GM19468 (cell line): Measurements from ENCODE around the gene FBRSL1.
"Not testable (repeated sequence)": the region's sequence is repeated elsewhere in the genome, so short reads cannot be mapped to it uniquely, and the experiment has no call there.

ENCODE experiments used
- ATAC-seq: cut with Tn5 transposase; IDR thresholded peaks from one replicate; pipeline ENCODE4 v1.9.1; 2021; ENCODE audit warnings: mild to moderate bottlenecking, moderate library complexity, moderate number of reproducible peaks; ENCODE audit not compliant: unreplicated experiment; ENCODE audit errors: extremely low read depth

FBRSL1 gene

GRCh38 chr12:132469423-132469822, 20.5 kb upstream of the FBRSL1 start:
- ATAC-seq, result no peak

DNA sequence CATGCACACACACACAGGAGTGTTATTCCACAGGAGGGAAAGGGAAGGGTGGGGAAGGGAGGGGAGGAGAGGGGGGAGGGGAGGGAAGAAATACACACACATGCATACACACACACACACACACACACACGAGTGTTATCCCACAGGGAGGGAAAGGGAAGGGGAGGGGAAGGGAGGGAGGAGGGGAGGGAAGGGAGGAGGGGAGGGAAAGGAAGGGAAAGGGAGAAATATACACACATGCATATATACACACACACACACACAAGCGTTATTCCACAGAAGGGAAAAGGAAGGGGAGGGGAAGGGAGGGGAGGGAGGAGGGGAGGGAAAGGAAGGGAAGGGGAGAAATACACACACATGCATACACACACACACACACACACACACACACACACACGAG, 19.6 kb upstream of the FBRSL1 start:
- ATAC-seq, result no peak

GRCh38 chr12:132471011-132471857, 18.7 kb upstream of the FBRSL1 start:
- ATAC-seq, result no peak

DNA sequence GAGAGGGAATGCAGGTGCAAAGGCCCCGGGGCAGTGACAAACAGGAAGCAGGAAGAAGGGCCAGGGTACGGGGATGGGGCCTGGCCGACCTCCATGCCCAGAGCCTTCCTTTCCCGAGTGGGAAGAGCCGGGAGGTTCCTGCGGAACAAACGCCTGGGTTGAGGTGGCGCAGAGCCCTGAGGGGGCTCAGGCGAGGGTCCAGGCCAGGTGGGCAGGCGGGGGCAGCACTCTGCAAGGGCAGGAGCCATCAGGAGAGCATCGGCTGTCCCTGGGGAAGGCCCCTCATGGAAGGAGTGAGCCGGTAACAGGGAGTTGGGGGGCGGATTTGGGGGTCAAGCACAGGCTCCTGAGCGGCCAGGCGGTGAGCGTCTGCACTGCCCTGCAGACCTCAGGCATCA, 18.1 kb upstream of the FBRSL1 start:
- no peak for ATAC-seq

DNA sequence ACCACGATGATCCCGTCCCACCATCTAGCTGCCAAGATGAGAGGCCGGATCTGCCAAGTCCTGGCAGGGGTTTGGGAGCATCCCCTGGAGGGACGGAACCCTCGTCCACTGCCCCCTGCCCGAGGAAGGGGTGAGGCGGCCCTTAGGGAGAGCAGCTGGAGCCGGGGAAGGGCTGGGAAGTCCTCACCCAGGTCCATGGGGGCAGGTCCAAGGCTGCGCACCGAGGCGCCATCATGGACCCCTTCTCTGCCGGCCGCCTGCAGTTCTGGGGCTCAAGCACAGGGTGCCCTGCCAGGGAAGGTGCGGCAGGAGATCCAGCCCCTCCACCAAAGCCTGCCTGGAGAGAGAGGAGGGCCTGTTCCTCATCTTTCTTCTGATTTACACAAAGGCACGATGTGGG, 17.6 kb upstream of the FBRSL1 start:
- no peak for ATAC-seq

DNA sequence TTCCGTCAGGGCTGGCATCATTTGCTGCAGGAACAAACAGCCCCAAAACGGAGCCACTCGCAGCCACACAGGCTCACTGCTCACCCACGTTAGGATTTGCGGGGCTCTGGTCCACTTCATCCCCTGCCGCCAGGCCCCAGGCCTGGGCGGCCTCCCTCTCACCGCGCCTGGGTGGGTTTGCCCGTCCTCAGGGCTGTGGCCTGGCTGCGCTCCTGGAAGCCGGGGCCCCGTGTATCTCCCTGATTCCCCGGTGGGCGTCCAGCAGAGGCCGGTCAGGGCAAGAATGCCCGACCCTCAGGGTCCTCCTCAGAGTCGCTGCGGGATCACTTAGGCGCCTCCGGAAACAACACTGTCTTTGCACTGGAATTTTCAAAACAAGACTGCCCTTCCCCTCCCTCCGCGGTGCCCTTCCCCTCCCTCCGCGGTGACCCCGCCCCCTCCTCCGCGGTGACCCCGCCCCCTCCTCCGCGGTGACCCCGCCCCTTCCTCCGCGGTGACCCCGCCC, 15.7 kb upstream of the FBRSL1 start:
- no peak for ATAC-seq

DNA sequence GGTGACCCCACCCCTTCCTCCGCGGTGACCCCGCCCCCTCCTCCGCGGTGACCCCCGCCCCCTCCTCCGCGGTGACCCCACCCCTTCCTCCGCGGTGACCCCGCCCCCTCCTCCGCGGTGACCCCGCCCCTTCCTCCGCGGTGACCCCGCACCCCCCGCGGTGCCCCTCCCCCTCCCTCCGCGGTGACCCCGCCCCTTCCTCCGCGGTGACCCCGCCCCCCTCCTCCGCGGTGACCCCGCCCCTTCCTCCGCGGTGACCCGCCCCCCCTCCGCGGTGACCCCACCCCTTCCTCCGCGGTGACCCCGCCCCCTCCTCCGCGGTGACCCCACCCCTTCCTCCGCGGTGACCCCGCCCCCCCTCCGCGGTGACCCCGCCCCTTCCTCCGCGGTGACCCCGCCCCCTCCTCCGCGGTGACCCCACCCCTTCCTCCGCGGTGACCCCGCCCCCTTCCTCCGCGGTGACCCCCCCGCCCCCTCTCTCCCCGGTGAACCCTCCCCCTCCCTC, 15.1 kb upstream of the FBRSL1 start:
- not testable (repeated sequence) for ATAC-seq

DNA sequence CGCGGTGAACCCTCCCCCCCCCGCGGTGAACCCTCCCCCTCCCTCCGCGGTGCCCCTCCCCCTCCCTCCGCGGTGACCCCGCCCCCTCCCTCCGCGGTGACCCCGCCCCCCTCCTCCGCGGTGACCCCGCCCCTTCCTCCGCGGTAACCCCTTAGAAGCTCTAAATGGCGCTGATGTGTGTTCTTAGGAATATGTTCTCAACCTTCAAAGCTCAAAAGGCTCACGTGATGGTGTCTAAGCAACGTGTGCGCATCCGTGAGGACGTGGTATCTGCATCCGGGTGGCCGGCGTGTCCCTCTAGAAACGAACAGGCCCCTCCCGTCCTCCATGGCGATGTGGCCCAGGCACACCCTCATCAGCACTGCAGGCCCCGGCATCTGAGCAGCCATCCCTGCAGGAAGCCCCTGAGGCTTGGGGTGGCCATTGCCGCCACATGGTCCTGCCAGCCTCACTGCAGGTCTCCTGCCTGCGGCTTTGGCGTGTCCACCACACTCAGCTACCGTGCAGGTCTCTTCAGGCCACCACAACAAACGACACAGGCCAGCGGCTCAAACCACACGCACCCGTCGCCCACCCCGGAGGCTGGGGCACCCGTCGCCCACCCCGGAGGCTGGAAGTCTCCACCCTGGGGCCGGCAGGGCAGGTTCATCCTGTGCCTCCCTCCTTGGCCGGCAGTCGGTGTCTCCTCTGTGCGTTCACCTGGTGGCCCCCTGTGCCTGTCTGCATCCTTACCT, 14.5 kb upstream of the FBRSL1 start:
- no peak for ATAC-seq

DNA sequence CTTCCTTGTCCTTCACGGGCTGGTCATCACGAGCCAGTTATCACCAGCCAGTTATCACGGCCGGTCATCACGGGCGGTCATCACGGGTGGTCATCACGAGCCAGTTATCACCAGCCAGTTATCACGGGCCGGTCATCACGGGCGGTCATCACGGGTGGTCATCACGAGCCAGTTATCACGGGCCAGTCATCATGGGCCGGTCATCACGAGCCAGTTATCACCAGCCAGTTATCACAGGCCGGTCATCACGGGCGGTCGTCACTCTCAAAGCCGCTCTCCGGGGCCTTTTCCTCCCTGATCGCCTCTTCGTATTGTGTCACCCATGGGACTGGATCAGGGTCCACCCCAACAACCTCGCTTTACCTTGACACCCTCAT, 13.9 kb upstream of the FBRSL1 start:
- ATAC-seq, result no peak

DNA sequence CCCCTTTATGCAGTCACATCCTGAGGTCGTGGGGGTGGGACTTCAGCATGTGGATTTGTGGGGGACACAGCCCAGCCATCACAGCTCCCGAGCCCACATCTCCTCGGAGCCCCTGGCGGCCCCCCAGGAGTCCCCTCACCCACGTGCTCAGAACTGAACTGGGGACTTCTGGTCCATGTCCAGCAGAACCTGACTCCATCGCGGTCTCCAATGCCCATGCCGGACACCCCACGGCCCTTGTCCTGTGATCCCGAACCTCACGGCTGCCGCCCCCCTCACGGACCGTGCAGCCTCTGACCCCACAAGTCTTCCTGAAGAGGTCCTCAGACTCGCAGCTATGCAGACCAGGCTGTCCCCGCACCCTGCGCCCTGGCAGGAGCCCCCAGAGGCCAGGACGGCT, 13.5 kb upstream of the FBRSL1 start:
- ATAC-seq, result no peak

DNA sequence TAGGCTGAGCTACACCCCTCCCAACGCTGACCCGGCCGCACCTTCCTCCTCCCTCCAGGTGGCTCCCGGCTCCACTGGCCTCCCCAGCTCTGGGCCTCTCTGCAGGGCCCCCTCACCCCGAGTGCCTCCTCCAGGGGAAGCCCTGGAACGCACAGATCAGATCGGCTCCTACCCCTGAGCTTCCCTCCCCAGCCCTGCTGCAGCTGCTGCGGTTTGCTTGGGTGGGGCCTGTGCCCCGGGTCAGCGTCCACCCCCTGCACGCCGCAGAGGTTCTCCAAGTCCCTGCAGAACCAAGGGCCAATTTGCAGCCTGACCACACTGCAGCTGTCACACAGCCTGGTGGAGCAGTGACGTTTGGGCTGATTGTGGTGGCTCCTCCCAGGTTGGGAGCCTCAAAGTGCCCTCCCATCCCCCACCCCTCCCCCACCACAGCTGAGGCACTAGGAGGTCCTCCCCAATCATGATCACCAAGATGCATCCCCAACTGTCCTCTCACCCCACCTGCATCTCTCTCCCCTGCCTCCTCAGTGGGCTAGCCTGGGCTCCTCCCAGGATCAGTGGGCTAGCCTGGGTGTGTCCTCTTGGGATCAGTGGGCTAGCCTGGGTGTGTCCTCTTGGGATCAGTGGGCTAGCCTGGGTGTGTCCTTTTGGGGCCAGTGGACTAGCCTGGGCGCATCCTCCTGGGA, 12.8 kb upstream of the FBRSL1 start:
- ATAC-seq, result no peak

DNA sequence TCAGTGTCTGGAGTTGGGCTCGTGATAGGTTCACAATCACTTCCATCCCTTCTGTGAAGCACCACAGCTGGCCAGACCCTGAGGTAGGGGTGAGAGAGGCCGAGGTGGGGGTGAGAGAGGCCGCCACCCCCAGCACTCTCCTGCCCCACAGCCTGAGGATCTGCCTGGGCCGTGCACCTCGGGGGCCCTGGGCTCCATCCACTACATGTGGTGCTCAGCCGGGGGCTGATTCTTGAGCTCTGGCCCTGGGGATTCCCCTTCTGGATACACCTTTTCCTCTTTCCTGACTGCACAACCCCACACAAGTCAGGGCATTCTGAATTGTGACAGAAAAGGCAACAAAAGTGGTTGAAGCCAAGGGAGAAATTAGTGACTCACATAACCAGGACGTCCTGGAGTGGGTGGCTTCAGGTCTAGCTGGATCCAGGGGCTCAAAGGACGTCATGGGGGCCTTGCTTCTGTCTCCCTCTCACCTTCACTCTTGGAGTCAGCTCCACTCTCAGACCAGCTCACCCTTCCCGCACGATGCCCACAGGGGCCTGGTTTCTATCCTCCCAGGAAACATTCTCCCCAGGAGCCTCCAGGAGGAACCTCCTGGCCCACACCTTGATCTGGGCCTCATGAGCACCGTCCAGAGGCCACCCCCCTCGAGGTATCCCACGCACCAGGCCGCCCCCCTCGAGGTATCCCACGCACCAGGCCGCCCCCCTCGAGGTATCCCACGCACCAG, 12.1 kb upstream of the FBRSL1 start:
- no peak for ATAC-seq

DNA sequence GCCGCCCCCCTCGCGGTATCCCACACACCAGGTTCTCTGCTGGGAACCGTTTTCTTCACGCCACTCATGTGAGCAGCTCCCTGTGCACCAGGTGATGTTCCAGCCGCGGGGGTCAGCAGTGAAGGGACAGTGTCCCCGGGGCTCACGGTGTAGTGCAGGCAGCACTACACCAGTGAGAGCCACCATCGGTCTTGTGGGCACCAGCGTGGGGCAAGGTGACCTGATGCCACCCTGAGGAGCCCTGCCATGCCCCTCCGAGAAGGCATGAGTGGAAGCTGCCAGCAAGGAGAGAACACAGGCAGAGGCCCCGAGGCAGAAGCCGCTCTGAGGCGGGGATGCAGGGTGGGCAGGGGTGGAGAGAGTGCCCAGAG, 11.5 kb upstream of the FBRSL1 start:
- ATAC-seq, result no peak

DNA sequence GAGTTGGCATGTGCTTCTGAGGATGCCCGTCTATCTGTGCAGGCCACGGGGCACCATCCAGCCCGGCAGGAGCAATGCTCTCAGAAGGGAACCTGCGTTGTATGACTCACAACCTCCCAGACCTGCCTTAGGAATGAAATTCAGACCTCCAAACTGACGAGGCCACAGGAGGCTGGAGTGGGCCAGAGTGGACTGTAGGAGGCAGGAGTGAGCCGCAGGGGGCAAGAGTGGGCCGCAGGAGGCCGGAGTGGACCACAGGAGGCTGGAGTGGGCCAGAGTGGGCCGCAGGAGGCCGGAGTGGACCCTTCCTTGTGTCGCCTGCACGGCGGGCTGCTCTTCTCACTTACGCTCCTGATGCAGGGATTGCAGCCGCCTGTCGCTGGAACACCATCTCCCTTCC, 11.1 kb upstream of the FBRSL1 start:
- no peak for ATAC-seq

- no peak for ATAC-seq
Observed at GRCh38 chr12:132479291-132479690, 10.7 kb upstream of the FBRSL1 start.

DNA sequence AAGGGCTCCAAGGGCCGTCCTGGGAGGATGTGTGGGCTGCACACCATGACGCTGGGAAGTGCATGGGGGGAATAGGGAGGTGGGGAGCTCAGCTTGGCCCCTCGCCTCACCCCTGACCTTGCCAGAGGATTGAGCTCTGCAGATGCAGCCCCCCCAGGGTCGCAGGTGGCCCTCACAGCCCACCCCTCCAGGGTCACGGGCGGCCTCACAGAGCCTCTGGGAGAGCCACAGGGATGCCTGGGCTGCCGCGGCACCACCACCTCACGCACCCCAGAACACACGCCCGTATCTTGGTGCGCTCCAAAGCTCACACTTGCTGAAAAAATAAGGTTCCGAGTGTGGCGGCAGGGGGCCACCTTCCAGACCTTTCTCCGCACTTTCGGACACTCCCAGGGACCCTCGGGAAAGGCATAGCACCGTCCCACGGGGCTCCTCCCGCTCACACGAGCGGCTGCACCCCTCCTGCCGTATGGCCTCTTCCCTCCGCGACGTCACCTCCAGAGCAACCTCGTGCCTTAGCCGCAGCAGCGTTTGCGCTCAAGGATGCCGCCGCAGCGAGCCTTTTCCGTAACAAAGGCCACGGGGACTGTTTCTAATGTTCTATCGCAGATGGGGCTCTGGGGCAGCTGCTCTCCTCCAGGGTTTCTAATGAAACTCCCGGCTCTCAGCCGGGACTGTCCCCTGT, 9.9 kb upstream of the FBRSL1 start:
- no peak for ATAC-seq

DNA sequence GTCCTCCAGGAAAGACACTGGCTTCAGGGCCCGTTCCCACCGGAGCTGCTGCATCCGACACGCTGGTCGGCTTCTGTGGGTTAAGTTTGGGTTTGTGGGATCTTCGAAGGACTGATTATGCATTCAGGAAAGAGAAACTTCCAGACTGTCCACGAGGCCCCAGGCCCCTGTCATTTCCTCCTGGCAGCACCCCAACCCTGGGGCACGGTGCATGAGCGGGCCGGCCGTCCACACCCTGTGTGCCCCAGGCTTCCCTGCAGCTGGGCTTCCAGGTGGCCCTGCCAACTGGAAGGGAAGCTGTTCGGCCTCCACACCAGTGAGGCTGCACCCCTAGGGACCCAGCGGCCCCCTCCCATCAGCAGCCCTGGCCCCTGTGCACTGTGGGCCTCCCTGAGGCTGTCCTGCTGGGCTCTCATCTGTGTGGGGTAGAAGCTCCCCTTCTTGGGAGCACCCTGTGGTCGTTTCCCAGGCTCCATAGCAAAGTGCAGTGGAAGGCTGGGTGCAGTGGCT, 9.3 kb upstream of the FBRSL1 start:
- ATAC-seq, result no peak

DNA sequence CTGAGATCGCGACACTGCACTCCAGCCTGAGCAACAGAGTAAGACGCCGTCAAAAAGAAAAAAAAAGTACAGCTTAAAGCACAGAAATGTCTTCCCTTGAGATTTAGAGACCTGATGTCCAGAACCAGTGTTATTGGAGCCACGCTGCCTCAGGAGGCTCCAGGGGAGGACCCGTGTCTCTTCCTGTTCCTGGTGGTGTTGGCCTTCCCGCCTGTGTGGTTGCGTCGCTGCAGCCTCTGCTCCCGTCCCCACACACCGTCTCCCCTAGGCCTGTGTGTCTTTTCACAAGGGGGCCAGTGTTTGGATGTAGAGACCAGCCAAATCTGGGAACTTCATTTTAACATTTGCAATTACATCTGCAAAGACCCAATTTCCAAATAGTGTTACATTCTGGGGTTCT, 8.6 kb upstream of the FBRSL1 start:
- no peak for ATAC-seq
